Stimulated activated naive CD8-positive, alpha-beta T cell treated with anti-CD3 and anti-CD28 coated beads, Interleukin-15, Interleukin-2, amounts not matched to agents 100 ng/mL and 50 ng/mL, for 24 hours (primary cell): ENCODE measurements around the gene ANO9.
"Not testable (repeated sequence)": the region's sequence is repeated elsewhere in the genome, so short reads cannot be mapped to it uniquely, and the experiment has no call there.

Source experiments
- H3K27ac Mint-ChIP-seq: one replicate; pipeline ENCODE4 v1.8.0; 2021; ENCODE audit warnings: mild to moderate bottlenecking, mixed read lengths
- H3K27me3 Mint-ChIP-seq: one replicate; pipeline ENCODE4 v1.8.0; 2021; ENCODE audit warnings: mixed read lengths
- H3K36me3 Mint-ChIP-seq: one replicate; pipeline ENCODE4 v1.8.0; 2021; ENCODE audit warnings: low read depth, mixed read lengths
- H3K4me1 Mint-ChIP-seq: one replicate; pipeline ENCODE4 v1.8.0; 2021; ENCODE audit warnings: low read depth, mixed read lengths
- H3K4me3 Mint-ChIP-seq: one replicate; pipeline ENCODE4 v1.8.0; 2021; ENCODE audit warnings: mild to moderate bottlenecking, mixed read lengths
- H3K9me3 Mint-ChIP-seq: one replicate; pipeline ENCODE4 v1.8.0; 2021; ENCODE audit warnings: mixed read lengths

Gene ANO9

GRCh38 chr11:400241-400689 is 41.5 kb downstream of the ANO9 start:
- H3K9me3 Mint-ChIP-seq, result no peaks in the 10 kb centered on the region
- no peak overlapping the region for H3K4me3 Mint-ChIP-seq
- H3K4me1 Mint-ChIP-seq, result no peaks in the 10 kb centered on the region
- no peaks in the 10 kb centered on the region for H3K27me3 Mint-ChIP-seq
- no peak overlapping the region for H3K27ac Mint-ChIP-seq
- H3K36me3 Mint-ChIP-seq, result no peaks in the 10 kb centered on the region

DNA sequence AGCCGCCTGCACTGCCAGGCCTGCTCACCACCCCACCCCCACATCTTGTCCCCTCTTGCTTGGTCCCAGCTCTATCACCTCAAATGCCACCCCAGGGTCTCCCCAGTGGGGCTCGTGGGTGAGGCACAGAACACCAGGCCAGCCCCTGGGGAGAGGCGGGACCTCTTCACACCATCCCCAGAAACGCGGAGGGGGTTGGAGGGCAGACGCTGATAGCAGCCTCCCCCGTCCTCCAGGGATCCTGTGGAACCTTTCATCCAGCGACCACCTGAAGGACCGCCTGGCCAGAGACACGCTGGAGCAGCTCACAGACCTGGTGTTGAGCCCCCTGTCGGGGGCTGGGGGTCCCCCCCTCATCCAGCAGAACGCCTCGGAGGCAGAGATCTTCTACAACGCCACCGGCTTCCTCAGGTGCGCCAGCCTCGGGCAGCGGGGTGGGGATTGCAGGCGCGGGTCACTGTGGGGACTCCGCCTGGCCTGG is 42.0 kb downstream of the ANO9 start:
- Mint-ChIP-seq H3K4me1 (no peaks in the 10 kb centered on the region), H3K36me3 (no peaks in the 10 kb centered on the region), H3K27me3 (no peaks in the 10 kb centered on the region), H3K27ac (no peak overlapping the region), H3K4me3 (no peak overlapping the region), H3K9me3 (no peaks in the 10 kb centered on the region)

DNA sequence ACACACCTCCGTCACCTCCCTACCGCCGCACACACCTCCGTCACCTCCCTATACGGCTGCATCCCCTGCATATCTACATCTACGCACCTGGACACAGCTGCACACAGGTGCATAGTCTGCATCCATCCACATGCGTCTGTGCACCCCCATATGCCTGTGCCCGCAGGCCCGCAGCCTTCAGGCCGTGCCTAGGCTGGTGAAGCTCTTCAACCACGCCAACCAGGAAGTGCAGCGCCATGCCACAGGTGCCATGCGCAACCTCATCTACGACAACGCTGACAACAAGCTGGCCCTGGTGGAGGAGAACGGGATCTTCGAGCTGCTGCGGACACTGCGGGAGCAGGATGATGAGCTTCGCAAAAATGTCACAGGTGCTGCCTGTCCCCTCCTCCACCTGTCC is 43.0 kb downstream of the ANO9 start:
- Mint-ChIP-seq H3K4me1 (no peaks in the 10 kb centered on the region), H3K27me3 (no peaks in the 10 kb centered on the region), H3K4me3 (no peak overlapping the region), H3K36me3 (no peaks in the 10 kb centered on the region), H3K9me3 (no peaks in the 10 kb centered on the region), H3K27ac (no peak overlapping the region)

DNA sequence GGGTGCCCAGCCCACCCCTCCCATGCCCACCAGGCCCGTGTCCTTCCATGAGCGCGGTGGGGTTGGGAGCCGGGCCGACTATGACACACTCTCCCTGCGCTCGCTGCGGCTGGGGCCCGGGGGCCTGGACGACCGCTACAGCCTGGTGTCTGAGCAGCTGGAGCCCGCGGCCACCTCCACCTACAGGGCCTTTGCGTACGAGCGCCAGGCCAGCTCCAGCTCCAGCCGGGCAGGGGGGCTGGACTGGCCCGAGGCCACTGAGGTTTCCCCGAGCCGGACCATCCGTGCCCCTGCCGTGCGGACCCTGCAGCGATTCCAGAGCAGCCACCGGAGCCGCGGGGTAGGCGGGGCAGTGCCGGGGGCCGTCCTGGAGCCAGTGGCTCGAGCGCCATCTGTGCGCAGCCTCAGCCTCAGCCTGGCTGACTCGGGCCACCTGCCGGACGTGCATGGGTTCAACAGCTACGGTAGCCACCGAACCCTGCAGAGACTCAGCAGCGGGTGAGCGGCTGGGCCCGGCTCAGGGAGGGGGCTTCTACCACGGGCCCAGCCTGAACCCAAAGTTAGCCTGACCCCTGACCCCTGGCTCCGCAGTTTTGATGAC is 44.8 kb downstream of the ANO9 start:
- Mint-ChIP-seq H3K27ac (no peak overlapping the region), H3K4me3 (no peak overlapping the region), H3K27me3 (no peaks in the 10 kb centered on the region), H3K4me1 (no peaks in the 10 kb centered on the region), H3K36me3 (no peaks in the 10 kb centered on the region), H3K9me3 (no peaks in the 10 kb centered on the region)

DNA sequence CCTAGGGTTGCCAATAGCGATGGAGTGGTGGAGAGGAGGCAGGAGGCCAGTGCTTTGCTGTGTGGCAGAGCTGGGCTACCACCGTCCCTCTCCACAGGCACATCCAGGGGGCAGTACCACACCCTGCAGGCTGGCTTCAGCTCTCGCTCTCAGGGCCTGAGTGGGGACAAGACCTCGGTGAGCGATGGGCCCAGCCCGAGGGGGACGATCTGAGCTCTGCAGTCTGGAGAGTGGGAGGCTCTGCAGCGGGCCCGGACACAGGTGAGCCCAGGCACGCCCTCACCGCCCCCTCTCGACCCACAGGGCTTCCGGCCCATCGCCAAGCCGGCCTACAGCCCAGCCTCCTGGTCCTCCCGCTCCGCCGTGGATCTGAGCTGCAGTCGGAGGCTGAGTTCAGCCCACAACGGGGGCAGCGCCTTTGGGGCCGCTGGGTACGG is 45.3 kb downstream of the ANO9 start:
- Mint-ChIP-seq H3K27me3 (no peaks in the 10 kb centered on the region), H3K4me1 (no peaks in the 10 kb centered on the region)

GRCh38 chr11:395866-396265 is 45.9 kb downstream of the ANO9 start:
- Mint-ChIP-seq H3K27me3 (no peaks in the 10 kb centered on the region), H3K4me3 (no peak overlapping the region), H3K36me3 (no peaks in the 10 kb centered on the region), H3K4me1 (no peaks in the 10 kb centered on the region), H3K9me3 (no peaks in the 10 kb centered on the region), H3K27ac (no peak overlapping the region)

More for the DNA sequence above, 45.3 kb downstream of the ANO9 start:
- Mint-ChIP-seq H3K36me3 (no peaks in the 10 kb centered on the region), H3K4me3 (no peak overlapping the region), H3K9me3 (no peaks in the 10 kb centered on the region), H3K27ac (no peak overlapping the region)

DNA sequence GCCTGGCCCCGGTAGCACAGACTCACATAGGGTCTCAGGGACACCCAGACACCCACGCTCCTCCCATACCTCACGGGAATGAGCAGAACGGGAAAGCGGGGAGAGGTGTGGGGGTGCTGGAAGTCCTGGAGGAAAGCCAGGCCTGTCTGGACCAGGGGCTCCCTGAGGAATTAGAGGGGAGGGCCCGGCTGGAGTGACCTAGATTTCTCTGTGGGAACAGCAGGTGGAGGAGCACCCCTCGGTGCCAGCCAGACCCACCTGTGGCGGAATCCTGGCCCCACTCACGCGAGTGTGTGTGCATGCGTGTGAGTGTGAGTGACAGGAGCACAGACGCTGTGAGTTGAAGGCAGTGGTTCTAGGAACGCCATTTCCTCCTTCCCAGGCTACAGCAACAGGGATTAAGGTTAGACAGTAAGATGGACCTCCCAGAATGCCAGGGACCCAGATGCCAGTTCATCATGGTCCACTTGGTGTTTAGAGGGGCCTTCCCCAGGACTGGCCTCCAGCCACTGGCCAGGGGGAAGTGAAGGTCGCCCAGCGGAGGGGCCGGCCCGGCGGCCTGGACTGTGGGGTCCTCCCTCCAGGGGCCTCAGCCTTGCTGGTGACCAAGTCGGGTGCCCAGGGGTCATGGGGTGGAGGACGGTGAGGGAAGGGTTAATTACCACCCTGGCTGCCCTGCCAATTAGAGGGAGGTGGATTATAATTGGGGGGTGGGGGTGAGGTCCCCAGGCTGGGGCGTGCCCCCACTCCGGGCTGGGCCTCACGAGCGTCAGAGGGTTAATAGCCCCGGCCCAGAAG is 46.8 kb downstream of the ANO9 start:
- no peaks in the 10 kb centered on the region for H3K4me1 Mint-ChIP-seq
- no peak overlapping the region for H3K4me3 Mint-ChIP-seq
- H3K27me3 Mint-ChIP-seq, result no peaks in the 10 kb centered on the region
- H3K36me3 Mint-ChIP-seq, result no peaks in the 10 kb centered on the region
- no peak overlapping the region for H3K27ac Mint-ChIP-seq
- H3K9me3 Mint-ChIP-seq, result no peaks in the 10 kb centered on the region

GRCh38 chr11:394034-394857 is 47.6 kb downstream of the ANO9 start, which contains the start of gene PKP3:
TSS of gene PKP3 (plus strand) at chr11:394209. CDS start at chr11:394293, 84 bp downstream.
- H3K4me3 Mint-ChIP-seq, result no peak within 1 kb of the TSS
- H3K36me3 Mint-ChIP-seq, result no peaks in the 10 kb centered on the region
- no peaks in the 10 kb centered on the region for H3K27me3 Mint-ChIP-seq
- H3K27ac Mint-ChIP-seq, result no peak within 1 kb of the TSS
- no peaks in the 10 kb centered on the region for H3K9me3 Mint-ChIP-seq
- H3K4me1 Mint-ChIP-seq, result no peaks in the 10 kb centered on the region

GRCh38 chr11:393219-394033 is 48.4 kb downstream of the ANO9 start:
- Mint-ChIP-seq H3K27ac (no peak overlapping the region), H3K27me3 (no peaks in the 10 kb centered on the region), H3K36me3 (no peaks in the 10 kb centered on the region), H3K4me3 (no peak overlapping the region), H3K9me3 (no peaks in the 10 kb centered on the region), H3K4me1 (no peaks in the 10 kb centered on the region)

- Mint-ChIP-seq H3K4me1 (peaks cover under 1% of the 10 kb centered on the region), H3K4me3 (no peak overlapping the region), H3K9me3 (peaks cover under 1% of the 10 kb centered on the region), H3K27ac (no peak overlapping the region), H3K36me3 (peaks cover under 1% of the 10 kb centered on the region), H3K27me3 (no peaks in the 10 kb centered on the region)
Observed at GRCh38 chr11:392102-392777, 49.6 kb downstream of the ANO9 start.

- Mint-ChIP-seq H3K4me3 (no peak overlapping the region), H3K27me3 (no peaks in the 10 kb centered on the region), H3K27ac (no peak overlapping the region), H3K9me3 (peaks cover 9% of the 10 kb centered on the region), H3K36me3 (peaks cover 8% of the 10 kb centered on the region), H3K4me1 (peaks cover 4% of the 10 kb centered on the region)
Observed at GRCh38 chr11:391117-392017, 50.4 kb downstream of the ANO9 start.

DNA sequence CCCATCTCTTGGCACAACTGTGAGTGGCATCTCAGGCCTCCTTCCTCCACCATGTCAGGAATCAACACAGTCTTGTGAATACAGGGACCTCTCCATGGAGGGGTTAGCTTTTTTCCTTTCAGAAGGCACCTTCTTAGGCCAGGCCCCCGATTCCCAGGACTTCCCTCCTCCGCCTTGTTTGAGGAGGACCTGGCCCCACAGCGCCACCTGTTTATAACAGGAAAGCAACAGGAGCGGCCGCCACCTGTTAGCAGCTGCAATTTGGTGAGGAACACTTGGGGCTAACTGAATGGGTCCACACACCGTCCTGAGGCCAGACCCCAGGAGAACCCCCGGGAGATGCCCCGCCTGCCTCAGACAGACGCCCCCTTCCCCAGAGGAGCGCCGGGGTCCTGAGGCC is 51.6 kb downstream of the ANO9 start:
- Mint-ChIP-seq H3K36me3 (peaks cover 8% of the 10 kb centered on the region), H3K4me1 (peaks cover 4% of the 10 kb centered on the region), H3K27me3 (no peaks in the 10 kb centered on the region), H3K9me3 (peaks cover 9% of the 10 kb centered on the region), H3K27ac (no peak overlapping the region), H3K4me3 (no peak overlapping the region)

- not testable (repeated sequence) for H3K9me3 Mint-ChIP-seq, H3K4me3 Mint-ChIP-seq, H3K4me1 Mint-ChIP-seq, H3K36me3 Mint-ChIP-seq, H3K27ac Mint-ChIP-seq, H3K27me3 Mint-ChIP-seq
Observed at GRCh38 chr11:389369-389768, 52.4 kb downstream of the ANO9 start.
